IPS-15b (cell line): Measurements from ENCODE around the gene DUOXA1.
A peak's percentile ranks its signal among the peaks of the same experiment; 100 is the strongest.
"Not testable (repeated sequence)": the region's sequence is repeated elsewhere in the genome, so short reads cannot be mapped to it uniquely, and the experiment has no call there.

ENCODE experiments used
- H3K27me3 ChIP-seq: one replicate; pipeline ENCODE4 v1.6.1; 2013; ENCODE audit warnings: low read length; ENCODE audit not compliant: control insufficient read depth, insufficient read depth
- H3K36me3 ChIP-seq: one replicate; pipeline ENCODE4 v1.6.1; 2013; ENCODE audit warnings: low read length; ENCODE audit not compliant: control insufficient read depth, insufficient read depth
- H3K4me1 ChIP-seq: one replicate; pipeline ENCODE4 v1.6.1; 2013; ENCODE audit warnings: mild to moderate bottlenecking, low read length; ENCODE audit not compliant: control insufficient read depth, insufficient read depth
- H3K4me3 ChIP-seq: one replicate; pipeline ENCODE4 v1.5.1; 2013; ENCODE audit warnings: low read depth, low read length
- H3K9ac ChIP-seq: one replicate; pipeline ENCODE4 v1.6.1; 2013; ENCODE audit warnings: low read depth, mild to moderate bottlenecking, low read length
- H3K9me3 ChIP-seq: one replicate; pipeline ENCODE4 v1.6.1; 2013; ENCODE audit warnings: mild to moderate bottlenecking, low read length; ENCODE audit not compliant: control insufficient read depth, insufficient read depth

DUOXA1 gene

GRCh38 chr15:45137703-45138102, 8.0 kb upstream of the DUOXA1 start:
- H3K4me1 ChIP-seq = no peaks in the 10 kb centered on the region
- H3K36me3 ChIP-seq = no peaks in the 10 kb centered on the region
- no peak overlapping the region for H3K9ac ChIP-seq
- H3K4me3 ChIP-seq = no peak overlapping the region
- H3K9me3 ChIP-seq = no peaks in the 10 kb centered on the region
- peaks cover 38% of the 10 kb centered on the region for H3K27me3 ChIP-seq

- H3K27me3 ChIP-seq = peaks cover 52% of the 10 kb centered on the region
- no peaks in the 10 kb centered on the region for H3K36me3 ChIP-seq
- no peaks in the 10 kb centered on the region for H3K4me1 ChIP-seq
- peak overlapping the region; percentile 39 for H3K4me3 ChIP-seq
- no peaks in the 10 kb centered on the region for H3K9me3 ChIP-seq
- H3K9ac ChIP-seq = no peak overlapping the region
Observed at GRCh38 chr15:45136378-45136764, 6.7 kb upstream of the DUOXA1 start.

- H3K9me3 ChIP-seq, H3K4me1 ChIP-seq, H3K9ac ChIP-seq, H3K36me3 ChIP-seq: not testable (repeated sequence)
- peak overlapping the region; percentile 39 for H3K4me3 ChIP-seq
- H3K27me3 ChIP-seq = peaks cover 57% of the 10 kb centered on the region
Observed at GRCh38 chr15:45135705-45136377, 6.2 kb upstream of the DUOXA1 start.

- H3K4me1 ChIP-seq = no peaks in the 10 kb centered on the region
- H3K4me3 ChIP-seq = peak overlapping the region; percentile 52
- no peak overlapping the region for H3K9ac ChIP-seq
- H3K9me3 ChIP-seq = no peaks in the 10 kb centered on the region
- H3K27me3 ChIP-seq = peaks cover 66% of the 10 kb centered on the region
- H3K36me3 ChIP-seq = no peaks in the 10 kb centered on the region
Observed at GRCh38 chr15:45134682-45135604, 5.3 kb upstream of the DUOXA1 start.

- no peak overlapping the region for H3K4me3 ChIP-seq
- H3K27me3 ChIP-seq = peaks cover 74% of the 10 kb centered on the region
- no peaks in the 10 kb centered on the region for H3K36me3 ChIP-seq
- no peaks in the 10 kb centered on the region for H3K9me3 ChIP-seq
- no peak overlapping the region for H3K9ac ChIP-seq
- no peaks in the 10 kb centered on the region for H3K4me1 ChIP-seq
Observed at GRCh38 chr15:45134046-45134445, 4.4 kb upstream of the DUOXA1 start.

GRCh38 chr15:45133561-45133920, 3.9 kb upstream of the DUOXA1 start:
- Histone ChIP-seq H3K4me1 (no peaks in the 10 kb centered on the region), H3K27me3 (peaks cover 79% of the 10 kb centered on the region), H3K36me3 (no peaks in the 10 kb centered on the region), H3K9me3 (no peaks in the 10 kb centered on the region), H3K4me3 (no peak overlapping the region), H3K9ac (no peak overlapping the region)

GRCh38 chr15:45132844-45133560, 3.3 kb upstream of the DUOXA1 start:
- Histone ChIP-seq H3K9ac (no peak overlapping the region), H3K4me3 (no peak overlapping the region), H3K4me1 (no peaks in the 10 kb centered on the region), H3K36me3 (no peaks in the 10 kb centered on the region), H3K9me3 (no peaks in the 10 kb centered on the region), H3K27me3 (peaks cover 83% of the 10 kb centered on the region)

- Histone ChIP-seq H3K36me3 (no peaks in the 10 kb centered on the region), H3K9ac (no peak overlapping the region), H3K27me3 (peaks cover 92% of the 10 kb centered on the region), H3K9me3 (no peaks in the 10 kb centered on the region), H3K4me1 (no peaks in the 10 kb centered on the region), H3K4me3 (no peak overlapping the region)
Observed at GRCh38 chr15:45131510-45131909, 1.8 kb upstream of the DUOXA1 start.

GRCh38 chr15:45130291-45131000, 767 bp upstream of the DUOXA1 start:
- H3K4me3 ChIP-seq = peak overlapping the region; percentile 71
- H3K27me3 ChIP-seq = peaks cover 95% of the 10 kb centered on the region
- no peaks in the 10 kb centered on the region for H3K36me3 ChIP-seq
- H3K4me1 ChIP-seq = no peaks in the 10 kb centered on the region
- H3K9me3 ChIP-seq = no peaks in the 10 kb centered on the region
- H3K9ac ChIP-seq = no peak overlapping the region

- Histone ChIP-seq H3K9ac (no peak overlapping the region), H3K9me3 (no peaks in the 10 kb centered on the region), H3K4me1 (no peaks in the 10 kb centered on the region), H3K36me3 (no peaks in the 10 kb centered on the region), H3K4me3 (peak overlapping the region; percentile 71), H3K27me3 (peaks cover 98% of the 10 kb centered on the region)
Observed at GRCh38 chr15:45128971-45129639, 574 bp downstream of the DUOXA1 start.
